SKM-1 (cell line): Measurements from ENCODE around the gene OCA2.
"Not testable (repeated sequence)": the region's sequence is repeated elsewhere in the genome, so short reads cannot be mapped to it uniquely, and the experiment has no call there.

ENCODE experiments used
- DNase-seq: peaks from one replicate; lab custom pipeline; 2025; ENCODE audit not compliant: unreplicated experiment; lab: John Stamatoyannopoulos, UW

The OCA2 gene

GRCh38 chr15:28098766-28099554, at the start of gene OCA2:
OCA2 (minus strand) TSS chr15:28099315; CDS start chr15:28081874, 17,441 bp downstream.
- DNase-seq = peak; percentile 51

DNA sequence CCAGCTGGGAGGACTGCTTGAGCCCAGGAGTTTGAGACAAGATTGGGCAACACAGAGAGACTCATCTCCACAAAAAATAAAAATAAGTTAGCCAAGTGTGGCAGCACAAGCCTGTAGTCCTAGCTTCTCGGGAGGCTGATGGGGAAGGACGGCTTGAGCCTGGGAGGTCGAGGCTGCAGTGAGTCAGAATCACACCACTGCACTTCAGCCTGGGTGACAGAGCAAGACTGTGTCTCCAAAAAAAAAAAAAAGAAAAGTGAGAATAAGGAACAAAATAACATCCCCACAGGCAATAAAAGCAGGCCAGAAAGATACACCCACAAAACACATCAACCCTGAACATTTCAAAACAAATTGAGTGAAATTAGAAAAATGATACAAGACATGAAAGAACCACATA, 48.7 kb upstream of the OCA2 start:
- DNase-seq = no peak

DNA sequence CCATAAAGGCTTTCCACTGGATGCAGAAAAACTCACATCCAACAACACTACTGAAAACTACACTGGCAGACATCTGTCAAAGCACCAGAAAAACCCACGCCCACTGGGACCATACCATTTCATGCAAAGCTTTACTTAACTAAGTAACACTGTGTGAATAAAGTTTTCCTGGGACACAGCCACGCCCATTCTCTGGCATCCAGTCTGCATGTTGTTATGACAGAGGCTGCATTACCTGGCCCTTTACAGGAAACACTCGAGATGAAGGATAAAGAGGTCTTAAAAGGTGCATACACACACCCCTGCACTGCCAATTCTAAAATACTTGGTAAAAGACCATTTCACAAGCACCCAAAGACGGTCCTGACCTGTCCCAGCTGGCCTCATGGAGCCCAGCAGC, 46.3 kb upstream of the OCA2 start:
- DNase-seq = not testable (repeated sequence)

- no peak for DNase-seq
These were observed 40.9 kb upstream of the OCA2 start for GRCh38 chr15:28140062-28140461.

DNA sequence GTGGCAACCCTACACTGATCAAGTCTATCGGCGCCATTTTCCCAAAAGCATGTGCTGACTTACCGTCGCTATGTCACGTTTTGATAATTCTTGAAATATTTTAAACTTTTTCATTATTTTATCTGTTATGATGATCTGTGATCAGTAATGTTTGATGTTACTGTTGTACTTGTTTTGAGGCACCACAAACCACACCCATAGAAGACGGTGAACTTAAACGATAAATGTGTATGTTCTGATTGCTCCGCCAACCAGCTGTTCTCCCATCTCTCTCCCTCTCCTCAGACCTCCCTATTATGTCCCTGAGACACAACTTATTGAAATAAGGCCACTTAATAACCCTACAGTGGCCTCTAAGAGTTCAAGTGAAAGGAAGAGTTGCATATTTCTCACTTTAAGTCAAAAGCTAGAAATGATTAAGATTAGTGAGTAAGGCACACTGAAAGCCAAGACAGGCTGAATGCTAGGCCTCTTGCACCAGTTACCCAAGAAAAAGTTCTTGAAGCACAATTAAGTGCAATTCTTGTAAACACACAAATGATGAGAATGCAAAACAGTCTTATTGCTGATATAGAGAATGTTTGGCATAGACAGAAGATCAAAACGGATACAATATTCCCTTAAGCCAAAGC, 38.4 kb upstream of the OCA2 start:
- not testable (repeated sequence) for DNase-seq

DNA sequence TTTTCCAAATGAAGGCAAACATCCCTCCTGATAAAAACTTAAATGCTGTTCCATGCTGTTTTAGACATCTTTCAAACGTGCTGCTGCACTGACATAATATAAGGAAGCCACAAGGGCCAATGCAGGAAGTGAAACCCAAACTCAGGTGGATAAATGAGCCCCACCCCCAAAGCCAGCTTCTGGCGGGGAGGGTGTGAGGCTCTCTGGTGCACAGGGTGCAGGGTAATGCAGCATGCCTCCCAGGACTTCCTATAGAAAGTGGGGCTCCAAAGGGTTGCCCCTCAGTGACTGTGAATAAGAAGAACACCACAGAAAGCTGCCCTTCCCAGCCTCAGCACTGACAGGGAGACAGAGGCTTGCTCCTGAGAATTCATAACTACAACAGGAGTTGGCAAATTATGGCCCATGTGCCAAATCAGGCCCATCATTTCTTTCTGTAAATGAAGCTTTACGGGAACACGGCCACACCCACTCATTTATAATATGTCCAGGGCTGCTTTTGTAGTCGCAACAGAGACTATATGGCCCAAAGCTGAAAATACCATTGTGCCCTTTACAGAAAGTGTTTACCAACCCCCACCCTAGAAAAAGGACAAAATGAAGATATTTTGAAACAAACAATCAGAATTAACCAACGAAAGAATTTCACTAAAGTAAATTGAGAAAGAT, 37.3 kb upstream of the OCA2 start:
- not testable (repeated sequence) for DNase-seq

- no peak for DNase-seq
These were observed 34.2 kb upstream of the OCA2 start for GRCh38 chr15:28133281-28133680.

DNA sequence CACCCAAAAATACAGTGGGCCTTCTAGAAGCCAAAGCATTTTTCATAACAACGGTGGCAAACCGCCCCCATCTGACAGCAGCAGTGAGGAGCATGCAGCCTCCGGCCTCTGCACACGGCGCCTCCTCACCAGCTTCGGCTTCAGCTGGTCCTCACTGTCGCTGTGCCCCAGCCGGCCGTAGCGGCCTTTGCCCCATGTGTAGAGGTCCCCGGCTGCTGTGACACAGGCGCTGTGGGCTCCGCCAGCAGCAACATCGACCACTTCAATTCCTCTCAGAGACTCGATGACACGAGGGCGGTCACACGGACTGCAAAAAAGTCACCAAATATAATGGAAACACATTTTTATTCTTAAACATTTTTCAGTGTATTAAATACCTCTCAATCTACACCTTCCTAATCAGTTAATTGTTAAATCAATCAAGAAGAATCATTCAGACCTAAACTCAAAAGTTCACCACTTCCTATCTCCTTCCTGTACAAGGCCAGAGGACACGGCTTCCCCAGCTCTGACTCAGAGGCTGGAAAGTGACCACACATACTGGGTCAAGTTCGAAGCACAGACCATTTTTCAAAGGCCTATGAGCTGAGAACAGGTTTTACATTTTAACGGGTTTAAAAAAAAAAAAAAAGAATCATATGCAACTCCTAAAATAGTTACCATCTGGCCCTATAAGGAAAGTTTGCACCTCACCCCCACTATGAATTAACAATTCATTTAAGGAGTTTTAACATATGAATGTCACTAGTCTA, 33.6 kb upstream of the OCA2 start:
- DNase-seq = no peak

DNA sequence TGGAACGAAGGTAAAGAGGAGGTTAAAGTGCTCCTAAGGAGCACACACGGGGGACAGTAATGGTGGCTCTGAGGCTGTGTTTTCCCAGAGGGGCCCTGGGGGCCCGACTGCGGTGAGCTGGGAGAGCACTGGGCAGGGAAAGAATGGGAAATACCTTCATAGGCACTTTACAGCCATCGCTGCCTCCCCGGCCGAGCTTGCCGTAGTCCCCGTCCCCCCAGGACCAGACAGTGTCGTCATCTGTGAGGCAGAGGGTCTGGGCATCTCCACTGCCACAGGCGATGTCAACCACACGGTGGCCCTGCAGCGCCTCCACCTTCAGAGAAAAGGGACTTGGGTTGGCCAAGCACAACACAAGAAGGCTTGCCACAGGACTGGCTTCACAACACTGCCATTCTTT, 32.8 kb upstream of the OCA2 start:
- DNase-seq = no peak

- DNase-seq = no peak
These were observed 32.3 kb upstream of the OCA2 start for GRCh38 chr15:28131400-28131799.

- DNase-seq = no peak
These were observed 31.5 kb upstream of the OCA2 start for GRCh38 chr15:28130651-28131050.

- DNase-seq = no peak
These were observed 30.2 kb upstream of the OCA2 start for GRCh38 chr15:28129231-28129848.

- no peak for DNase-seq
These were observed 28.9 kb upstream of the OCA2 start for GRCh38 chr15:28128031-28128430.

DNA sequence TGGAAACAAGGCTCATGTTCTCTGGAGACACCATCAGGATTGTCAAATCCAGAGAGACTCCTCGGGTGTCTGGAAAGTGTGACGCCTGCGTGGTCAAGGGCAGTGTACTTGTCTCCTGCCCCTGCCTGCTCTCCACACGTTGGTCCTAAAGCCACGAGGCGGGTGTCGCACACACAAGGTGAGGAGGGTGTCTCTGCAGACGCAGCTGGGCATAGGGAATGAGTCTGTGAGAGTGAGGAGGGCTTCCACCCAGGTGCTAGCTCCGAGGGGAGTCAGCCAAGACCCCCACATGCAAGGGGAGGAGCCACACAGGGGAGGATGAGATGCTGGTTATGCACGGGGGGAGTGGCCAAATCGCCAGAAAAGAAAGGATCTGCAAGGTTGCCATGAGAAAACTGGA, 27.9 kb upstream of the OCA2 start:
- DNase-seq = no peak

DNA sequence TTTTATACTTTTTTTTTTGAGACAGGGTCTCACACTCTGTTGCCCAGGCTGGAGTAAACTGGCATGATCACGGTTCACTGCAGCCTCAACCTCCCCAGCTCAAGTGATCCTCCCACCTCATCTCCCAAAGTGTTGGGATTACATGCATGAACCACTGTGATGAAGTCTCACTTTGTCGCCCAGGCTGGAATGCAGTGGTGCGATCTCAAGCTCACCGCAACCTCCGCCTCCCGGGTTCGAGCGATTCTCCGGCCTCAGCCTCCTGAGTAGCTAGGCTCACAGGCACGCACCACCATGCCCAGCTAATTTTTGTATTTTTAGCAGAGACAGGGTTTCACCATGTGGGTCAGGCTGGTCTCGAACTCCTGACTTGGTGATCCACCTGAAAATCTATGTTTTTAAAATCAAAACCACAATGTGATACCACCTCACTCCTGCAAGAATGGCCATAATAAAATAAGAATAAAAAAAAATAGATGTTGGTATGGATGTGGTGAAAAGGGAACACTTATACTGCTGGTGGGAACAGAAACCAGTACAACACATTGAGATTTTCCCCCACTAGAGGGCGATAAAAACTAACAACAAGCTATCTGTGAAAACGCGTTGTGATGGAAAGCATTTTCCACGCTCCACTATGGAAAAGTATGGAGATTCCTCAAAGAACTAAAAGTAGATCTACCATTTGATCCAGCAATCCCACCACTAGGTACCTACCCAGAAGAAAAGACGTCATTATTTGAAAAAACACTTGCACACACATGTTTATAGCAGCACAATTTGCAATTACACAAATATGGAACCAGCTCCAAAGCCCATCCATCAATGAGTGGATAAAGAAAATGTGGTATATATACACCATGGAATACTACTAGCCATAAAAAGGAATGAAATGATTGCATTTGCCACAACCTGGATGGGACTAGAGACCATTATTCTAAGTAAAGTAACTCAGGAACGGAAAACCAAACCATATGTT, 26.8 kb upstream of the OCA2 start:
- DNase-seq = no peak

GRCh38 chr15:28124841-28125240, 25.7 kb upstream of the OCA2 start:
- DNase-seq = no peak

DNA sequence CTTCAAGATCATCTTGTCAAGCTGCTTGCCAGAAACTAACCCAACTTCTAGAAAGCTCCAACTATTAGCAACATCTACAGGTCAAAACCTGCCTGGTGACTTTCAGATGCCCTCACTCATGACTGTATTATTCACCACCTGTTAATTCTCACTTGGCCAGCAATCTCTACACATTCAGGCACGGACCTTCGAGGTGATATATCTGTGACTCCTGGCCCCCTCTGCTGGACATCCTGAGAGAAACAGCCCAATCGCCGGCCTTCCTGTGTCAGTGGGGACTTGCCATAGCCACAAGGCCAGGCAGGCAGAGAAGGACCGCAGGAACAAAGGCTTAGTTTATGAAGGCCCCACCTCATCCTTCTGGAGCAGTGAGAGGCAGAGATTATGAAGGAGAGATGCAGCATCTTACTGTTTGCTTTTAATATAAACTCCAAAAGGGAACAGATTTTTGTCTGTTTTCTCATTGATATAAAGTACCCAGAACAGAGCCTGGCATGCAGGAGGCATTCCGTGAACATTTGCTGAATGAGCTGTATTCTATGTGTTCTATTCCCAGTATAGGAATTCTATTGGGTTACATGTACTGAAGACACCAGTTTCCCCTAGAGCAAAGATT, 24.4 kb upstream of the OCA2 start:
- peak; percentile 73 for DNase-seq

DNA sequence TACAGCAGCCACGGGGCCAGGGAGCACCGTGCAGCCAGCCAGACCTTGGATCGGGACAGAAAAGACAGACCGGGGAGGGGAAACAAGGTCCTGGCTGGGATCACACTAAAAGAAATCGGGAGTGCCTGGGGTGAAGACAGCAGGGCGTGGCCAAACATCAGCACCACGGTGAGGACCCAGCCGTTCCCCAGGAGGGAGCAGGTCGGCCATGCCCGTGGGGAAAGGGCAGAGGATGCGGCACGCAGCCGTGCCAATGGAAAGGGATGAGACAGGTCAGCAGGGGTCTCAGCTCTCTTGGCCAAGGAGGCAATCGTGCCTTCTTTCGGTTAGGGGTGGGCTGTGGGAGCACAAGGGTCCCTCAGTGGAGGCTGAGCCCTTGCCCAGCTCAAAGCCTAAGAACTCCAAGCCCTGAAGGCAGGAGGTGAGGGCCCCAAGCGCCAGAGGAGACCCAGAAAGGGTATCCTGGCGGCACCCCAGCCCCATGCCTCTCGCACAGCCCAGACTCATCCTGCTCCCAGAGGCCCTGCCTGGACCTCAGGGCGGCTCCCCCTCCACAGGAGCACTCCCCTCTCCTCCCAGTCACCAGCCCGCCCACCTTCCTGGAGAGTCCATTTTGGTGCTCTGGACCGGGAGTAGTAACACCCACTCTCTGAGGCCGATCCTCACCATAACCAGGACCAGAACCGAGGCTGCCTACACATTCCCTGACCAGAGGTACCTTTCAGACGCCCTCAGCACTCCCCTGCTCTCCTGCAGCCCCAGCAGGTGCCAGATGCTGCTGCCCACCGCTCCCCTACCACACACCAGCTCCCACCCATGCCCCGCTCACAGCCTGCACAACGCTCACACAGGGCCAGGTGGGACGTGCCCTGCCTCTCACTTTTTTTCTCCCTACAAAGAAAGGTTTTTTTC, 23.2 kb upstream of the OCA2 start:
- DNase-seq = no peak
